ENCODE results near the gene PPP1R3F. TPM values are rescaled to one million over a fixed set of nuclear protein-coding genes. Genes with fewer than 3 reads are reported as not detected.

Gene PPP1R3F
- total RNA-seq, 1 experiment from 2014 or later: 7.3 TPM

GRCh38 chrX:49250578-49250977, 19.0 kb upstream of the PPP1R3F start:
- H2AFZ ChIP-seq (ENCODE audit: low read length): no peak overlapping the region
- H3K23me2 ChIP-seq (ENCODE audit: insufficient read length, low read depth, low read length, poor library complexity, severe bottlenecking): no peaks in the 10 kb centered on the region
- H2BK20ac ChIP-seq (ENCODE audit: low read depth, low read length, poor library complexity, severe bottlenecking): no peak overlapping the region
- no peak overlapping the region for H3K23ac ChIP-seq (ENCODE audit: insufficient read length, low read depth, low read length)
- H3K56ac ChIP-seq (ENCODE audit: insufficient read length, low read depth, low read length): no peak overlapping the region
- H2BK5ac ChIP-seq (ENCODE audit: insufficient read length, low read length): no peak overlapping the region
- no peak overlapping the region for H2AK5ac ChIP-seq (ENCODE audit: insufficient read length, low read length)
- H3K18ac ChIP-seq (ENCODE audit: insufficient read length, low read depth, low read length): no peak overlapping the region
- Mint-ChIP-seq H3K4me3 (no peak overlapping the region; a peak in 1 of 5 replicates), H3K27me3 (ENCODE audit: low read depth) (no peaks in the 10 kb centered on the region; the same call in 1 of the 2 replicates), H3K27ac (peak overlapping the region in 1 of 3 experiments; percentile 18; a peak in 2 of 7 replicates), H3K9me3 (peaks cover 63 to 79% of the 10 kb centered on the region in 2 experiments), H3K4me1 (no peaks in the 10 kb centered on the region), H3K36me3 (ENCODE audit: insufficient read depth in 1 of 3, low read depth in 3 of 3) (peaks cover 12 to 37% (median 18%) of the 10 kb centered on the region in 3 experiments)
- TF ChIP-seq CTCF (conservative IDR thresholded peaks at IDR 0.05): no peak
- H3K4me1 ChIP-seq (ENCODE audit: insufficient read depth, low read length): no peaks in the 10 kb centered on the region
- H3K14ac ChIP-seq (ENCODE audit: insufficient read depth, low read length): no peak overlapping the region
- no peaks in the 10 kb centered on the region for H3K79me1 ChIP-seq (ENCODE audit: insufficient read depth, low read depth, low read length, poor library complexity, severe bottlenecking)
- H3T11ph ChIP-seq (ENCODE audit: low read length): no peak overlapping the region
- no peak overlapping the region for H3K4me2 ChIP-seq (ENCODE audit: insufficient read depth, insufficient read length, low read length)
- no peak overlapping the region for H3K4ac ChIP-seq (ENCODE audit: low read depth, low read length)
- H4K91ac ChIP-seq (ENCODE audit: insufficient read length, low read depth, low read length): no peak overlapping the region
- H2BK15ac ChIP-seq (ENCODE audit: low read depth, low read length): no peak overlapping the region
- H2BK12ac ChIP-seq (ENCODE audit: insufficient read length, low read depth, low read length): no peak overlapping the region
- no peak overlapping the region for H4K8ac ChIP-seq (replicated peaks; ENCODE audit: insufficient read length, low read depth, low read length)
- no peak overlapping the region for H3K9ac ChIP-seq (ENCODE audit: extremely low read depth, insufficient read length, low read length)
- H4K20me1 ChIP-seq (ENCODE audit: control insufficient read depth, insufficient read depth, insufficient read length): no peaks in the 10 kb centered on the region
- WGBS (ENCODE audit: extremely low coverage, insufficient read length, low lambda C conversion rate): no CpG with 5 or more reads among the region's 9 CpGs
- DNase-seq: no peak
- H2BK120ac ChIP-seq (ENCODE audit: low read depth, low read length, poor library complexity, severe bottlenecking): no peak overlapping the region
- peaks cover 27% of the 10 kb centered on the region for H3K9me3 ChIP-seq (ENCODE audit: control insufficient read depth, low read depth, low read length)
- no peak overlapping the region for H3K27ac ChIP-seq (ENCODE audit: insufficient read length, low read depth, low read length)
- no peaks in the 10 kb centered on the region for H3K79me2 ChIP-seq (ENCODE audit: insufficient read depth, low read length)
- no peak overlapping the region for H4K5ac ChIP-seq (ENCODE audit: insufficient read length, low read depth, low read length)
- no peaks in the 10 kb centered on the region for H3K27me3 ChIP-seq (ENCODE audit: insufficient read depth, low read length)

Measured in H9 (cell line).